HG03064 (cell line): ENCODE measurements around the gene MED15.
A peak's percentile ranks its signal among the peaks of the same experiment; 100 is the strongest.

ENCODE experiments used
- ATAC-seq: cut with Tn5 transposase; IDR thresholded peaks from one replicate; pipeline ENCODE4 v1.9.1; 2021; ENCODE audit warnings: low read depth; ENCODE audit not compliant: unreplicated experiment

Gene MED15

DNA sequence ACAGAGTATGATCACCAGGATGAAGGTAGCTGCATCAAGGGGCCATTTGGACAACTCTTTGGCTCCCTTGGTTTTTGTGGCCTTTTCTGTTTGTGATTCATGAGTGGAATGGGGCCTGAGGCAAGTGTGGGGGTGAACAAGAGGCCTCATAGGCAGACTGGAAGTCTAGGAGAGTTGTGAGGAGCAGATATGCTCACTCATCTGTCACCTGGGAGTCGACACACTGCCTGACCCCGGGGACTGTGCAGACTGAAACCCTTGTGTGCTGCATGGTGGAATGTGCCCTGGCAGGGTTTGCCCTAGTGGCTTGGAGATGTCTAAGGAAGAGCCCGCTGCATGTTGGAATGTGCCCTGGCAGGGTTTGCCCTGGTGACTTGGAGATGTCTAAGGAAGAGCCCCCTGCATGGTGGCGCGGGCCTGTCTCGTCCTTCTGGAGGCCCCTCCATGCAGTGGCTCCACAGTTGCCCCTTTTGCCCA lies 60.0 kb downstream of the MED15 start:
- no peak for ATAC-seq

DNA sequence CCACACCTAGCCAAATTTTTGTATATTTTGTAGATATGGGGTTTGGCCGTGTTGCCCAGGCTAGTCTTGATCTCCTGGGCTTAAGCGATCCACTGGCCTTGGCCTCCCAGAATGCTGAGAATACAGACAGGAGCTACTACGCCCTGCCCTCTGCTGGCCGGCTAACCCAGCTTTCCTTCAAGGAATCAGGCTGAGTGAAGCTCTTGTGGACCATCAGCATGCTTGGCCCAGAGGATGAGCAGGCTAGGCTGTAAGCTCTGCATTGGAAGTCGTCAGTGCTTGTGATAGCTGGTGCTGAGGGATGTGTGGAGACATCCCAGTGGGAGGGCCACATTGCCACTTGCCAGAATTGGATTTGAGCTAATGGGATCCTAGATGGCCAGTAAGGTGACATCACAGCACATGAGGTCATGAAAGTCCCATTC lies 60.6 kb downstream of the MED15 start:
- no peak for ATAC-seq

- ATAC-seq = no peak
Observed at GRCh38 chr22:20568502-20569058, 61.2 kb downstream of the MED15 start.

DNA sequence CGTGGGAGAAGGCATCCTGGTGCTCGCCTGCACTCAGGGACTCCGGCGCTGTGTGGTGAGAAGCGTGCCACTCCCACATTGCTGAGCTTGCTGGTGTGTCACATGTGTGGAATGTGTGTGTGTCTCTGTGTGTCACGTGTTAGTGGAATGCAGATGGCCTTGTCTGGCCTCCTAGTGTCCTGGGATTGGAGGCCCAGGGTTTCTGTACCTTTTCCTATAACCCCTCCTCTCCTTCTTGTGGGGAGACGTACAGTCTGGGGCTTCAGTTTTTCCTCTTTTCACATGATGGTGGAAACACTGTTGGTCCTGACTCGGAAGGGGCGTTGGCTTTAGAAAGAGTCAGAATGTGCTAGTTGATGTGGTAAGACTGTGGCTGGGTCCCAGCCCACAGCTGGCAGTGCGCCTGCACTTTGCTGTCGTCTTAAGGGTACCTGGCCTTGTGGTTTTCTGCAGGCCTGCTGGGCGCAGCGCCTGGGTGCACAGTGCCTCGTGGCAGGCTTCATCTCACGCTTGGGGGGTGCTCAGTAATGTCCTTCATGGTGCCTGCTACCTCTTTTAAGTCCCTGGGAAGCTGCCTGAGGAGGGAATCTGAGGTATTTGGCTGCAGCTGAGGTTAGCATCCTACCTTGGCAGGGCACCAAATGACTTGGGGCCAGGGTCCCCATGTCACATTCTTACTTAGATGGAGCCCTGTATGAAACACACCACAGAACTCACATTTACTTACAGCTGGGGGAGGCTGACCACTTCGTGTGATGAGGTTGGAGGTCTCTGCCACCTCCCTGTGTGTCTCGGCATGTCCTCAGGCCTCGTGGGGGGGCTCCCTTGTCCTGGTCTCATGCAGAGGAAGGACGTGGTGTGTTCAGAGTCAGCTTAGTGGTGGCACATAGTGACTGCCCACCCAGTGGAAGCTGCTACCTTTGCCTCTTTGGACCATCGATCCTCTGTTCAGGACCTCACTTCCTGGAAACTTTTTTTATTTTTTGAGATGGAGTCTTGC lies 61.9 kb downstream of the MED15 start:
- ATAC-seq = peak; percentile 53

DNA sequence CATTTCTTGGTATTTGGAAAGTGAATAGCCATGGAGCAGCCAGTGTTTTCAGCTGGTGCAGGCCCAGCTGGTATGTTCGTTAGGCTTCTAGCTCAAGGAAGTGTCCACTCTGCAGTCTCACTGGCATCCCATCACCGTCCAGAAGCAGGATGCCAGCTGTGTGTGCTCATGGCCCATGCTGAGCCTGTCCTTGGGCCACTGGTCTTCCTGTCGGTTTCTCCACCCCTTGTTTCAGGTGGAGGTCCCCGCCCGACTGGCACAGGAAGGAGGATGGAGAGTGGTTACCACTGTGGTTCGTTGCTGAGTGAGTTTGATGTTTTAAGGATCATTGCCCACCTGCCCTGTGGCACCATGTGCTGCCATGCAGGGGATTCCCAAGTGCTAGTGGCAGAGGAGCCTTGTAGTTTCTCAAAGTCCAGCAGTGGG lies 63.7 kb downstream of the MED15 start:
- no peak for ATAC-seq

DNA sequence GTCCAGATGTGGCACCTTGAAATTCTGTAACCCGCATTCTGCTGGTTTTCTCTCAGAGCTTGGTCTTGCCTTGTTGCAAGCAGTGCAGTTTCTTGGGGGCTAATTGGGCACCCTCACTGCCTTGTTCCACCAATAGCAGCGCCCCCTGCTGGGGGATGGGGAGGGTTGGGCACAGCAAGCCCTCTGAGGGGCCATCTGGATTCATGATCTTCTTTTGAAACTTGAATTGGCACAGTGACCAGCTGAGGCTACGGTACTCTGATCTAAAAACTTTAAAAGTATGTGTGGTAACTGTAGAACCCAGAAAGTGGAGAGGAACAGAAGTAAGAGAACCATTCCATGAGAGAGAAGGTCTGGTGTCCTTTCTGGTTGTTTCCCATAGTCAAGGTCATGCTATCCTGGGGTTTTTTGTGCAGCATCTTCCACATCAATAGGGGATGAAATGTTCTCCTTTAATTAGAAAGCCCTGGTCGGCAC lies 64.2 kb downstream of the MED15 start:
- no peak for ATAC-seq

DNA sequence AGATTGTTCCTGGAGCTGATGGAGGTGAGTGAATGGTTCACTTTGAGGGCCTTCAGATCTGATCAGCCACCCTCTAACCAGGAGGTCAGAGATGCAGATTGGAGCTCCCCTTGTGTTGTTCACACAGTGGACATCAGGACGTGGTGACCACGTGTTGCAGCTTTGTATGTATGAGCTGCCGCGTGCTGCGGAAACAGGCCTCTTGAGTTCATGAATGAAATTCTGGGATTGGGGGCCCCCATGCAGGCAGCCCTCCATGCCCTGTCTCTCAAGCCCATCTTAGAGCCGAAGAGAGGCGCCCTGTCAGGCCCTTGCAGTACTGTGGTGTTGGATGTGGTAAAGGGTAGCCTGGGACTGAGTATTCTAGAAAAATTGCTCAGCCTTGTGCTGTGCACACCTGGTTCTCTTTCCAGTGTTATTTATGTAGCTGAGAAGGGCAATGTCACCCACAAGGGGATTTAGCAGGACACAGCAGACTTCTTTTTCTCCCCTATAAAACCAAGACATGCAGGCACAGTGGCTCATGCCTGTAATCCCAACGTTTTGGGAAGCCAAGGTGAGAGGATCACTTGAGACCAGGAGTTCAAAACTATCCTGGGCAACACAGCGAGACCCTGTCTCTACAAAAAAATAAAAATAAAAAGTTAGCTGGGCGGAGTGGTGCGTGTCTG lies 64.9 kb downstream of the MED15 start:
- ATAC-seq = no peak

GRCh38 chr22:20573176-20573832 lies 65.9 kb downstream of the MED15 start:
- ATAC-seq = no peak

- ATAC-seq = no peak
Observed at GRCh38 chr22:20573833-20574615, 66.6 kb downstream of the MED15 start.

GRCh38 chr22:20574920-20575353 lies 67.5 kb downstream of the MED15 start:
- ATAC-seq = no peak

DNA sequence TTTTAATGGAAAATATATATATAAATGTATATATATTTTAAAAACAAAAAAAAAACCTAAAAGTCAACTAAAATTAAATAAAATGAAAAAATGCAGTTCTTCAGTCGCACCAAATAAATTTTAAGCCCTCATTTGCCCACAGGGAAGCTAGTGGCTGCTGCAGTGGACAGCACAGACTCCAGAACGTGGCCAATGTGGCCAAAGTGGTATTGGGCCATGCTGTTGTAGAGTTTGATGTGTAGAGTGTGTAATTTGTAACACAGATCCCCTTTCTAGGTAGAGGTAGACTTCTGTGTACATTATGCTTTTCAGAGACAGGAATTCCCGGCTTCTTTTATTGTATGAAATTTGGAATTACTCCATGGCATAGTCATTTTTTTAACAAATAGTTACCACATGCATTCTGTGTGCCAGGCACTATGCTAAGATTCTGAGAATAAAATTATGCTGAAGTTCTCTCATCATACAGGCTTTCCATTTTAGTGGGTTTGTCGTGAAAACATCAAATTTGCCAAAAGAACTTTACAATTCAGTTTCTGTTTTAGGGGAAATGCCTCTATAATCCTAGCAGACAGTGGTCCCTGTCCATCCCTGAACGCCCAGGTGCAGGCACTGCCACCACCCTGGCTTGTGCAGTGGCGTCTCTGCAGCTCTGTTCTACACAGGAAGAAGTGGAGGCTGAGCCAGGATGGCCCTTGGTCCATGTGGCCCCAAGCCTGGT lies 68.5 kb downstream of the MED15 start:
- no peak for ATAC-seq

GRCh38 chr22:20576445-20576816 lies 69.0 kb downstream of the MED15 start:
- ATAC-seq = no peak

DNA sequence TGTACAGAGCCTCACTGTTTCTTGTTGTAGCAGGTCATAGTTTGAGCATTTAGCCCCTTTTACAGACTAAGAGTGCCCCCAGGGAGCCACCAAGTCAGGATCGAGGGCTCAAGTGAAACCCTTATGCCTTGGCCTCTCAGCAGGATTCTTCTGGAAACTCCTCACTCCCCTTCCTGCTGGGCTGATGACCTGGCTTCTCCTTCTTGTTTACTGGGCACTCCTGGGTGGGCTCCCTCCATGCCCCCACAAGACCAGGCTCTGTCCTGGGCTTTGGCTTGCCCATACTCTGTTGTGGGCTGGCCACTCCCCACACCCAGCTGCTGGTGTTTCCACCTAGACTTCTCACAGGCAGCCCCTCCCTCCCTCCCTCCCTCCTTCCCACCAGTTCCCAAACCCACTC lies 69.6 kb downstream of the MED15 start:
- no peak for ATAC-seq

GRCh38 chr22:20577549-20577975 lies 70.2 kb downstream of the MED15 start:
- ATAC-seq = no peak

GRCh38 chr22:20578192-20578591 lies 70.8 kb downstream of the MED15 start:
- ATAC-seq = no peak

DNA sequence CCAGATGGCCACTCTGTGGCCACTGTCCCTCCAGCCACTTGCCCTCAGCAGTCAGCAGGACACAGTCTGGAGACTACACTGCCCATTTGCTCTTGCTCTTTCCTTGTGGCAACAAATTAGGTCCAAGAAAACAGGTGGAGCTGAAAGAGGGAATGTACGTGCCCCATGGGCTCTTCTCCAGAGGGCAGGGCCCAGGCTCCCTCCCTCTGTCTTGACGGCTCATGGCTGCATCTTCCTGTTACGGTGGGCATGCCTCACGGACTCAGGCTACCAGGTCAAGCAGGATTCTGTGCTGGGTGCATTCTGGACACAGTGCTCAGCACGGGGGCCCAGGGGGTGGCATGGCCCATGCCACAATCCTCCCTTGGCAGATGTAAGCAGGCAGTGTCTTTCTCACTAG lies 71.3 kb downstream of the MED15 start:
- no peak for ATAC-seq

GRCh38 chr22:20579273-20580120 lies 72.1 kb downstream of the MED15 start:
- ATAC-seq = no peak

DNA sequence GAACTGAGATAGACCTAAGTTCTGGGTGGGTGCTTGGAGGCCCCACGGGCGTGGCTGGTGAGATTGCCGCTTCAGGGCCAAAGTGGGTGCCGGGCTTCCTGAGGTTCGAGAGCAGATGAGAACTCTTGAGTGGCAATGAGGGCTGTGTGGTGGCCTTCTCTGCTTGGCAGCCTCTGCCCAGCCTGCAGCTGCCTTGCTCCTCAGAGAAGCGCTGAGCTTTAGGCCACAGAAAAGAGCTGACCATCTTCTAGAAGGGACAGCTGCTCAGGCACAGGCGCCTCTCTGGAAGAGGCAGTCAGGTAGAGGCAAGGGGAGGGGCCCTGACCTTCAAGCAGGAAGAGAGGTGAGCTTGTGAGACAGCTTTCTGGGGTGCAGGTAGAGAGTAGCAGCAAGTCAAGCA lies 72.8 kb downstream of the MED15 start:
- no peak for ATAC-seq
